ENCODE data around the gene SLCO1C1.

DNA sequence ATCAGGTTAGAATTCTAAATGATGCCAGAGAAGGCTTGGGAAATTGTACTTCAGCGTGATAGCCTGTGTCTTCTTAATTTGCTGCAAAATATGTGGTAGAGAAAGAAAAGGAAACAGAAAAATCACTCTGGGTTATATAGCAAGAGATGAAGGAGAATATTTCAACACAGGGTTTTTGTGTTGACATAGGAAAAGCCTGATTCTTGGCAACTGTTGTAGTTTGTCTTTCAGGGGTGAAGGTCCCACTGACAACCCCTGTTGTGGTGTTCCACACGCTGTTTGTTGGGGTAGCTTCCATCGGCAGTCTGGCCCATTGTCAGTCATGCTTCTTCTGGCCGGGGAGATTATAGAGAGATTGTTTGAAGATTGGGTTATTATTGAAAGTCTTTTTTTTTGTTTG lies 13.8 kb upstream of the SLCO1C1 start:
- TF ChIP-seq, protein P1, sequence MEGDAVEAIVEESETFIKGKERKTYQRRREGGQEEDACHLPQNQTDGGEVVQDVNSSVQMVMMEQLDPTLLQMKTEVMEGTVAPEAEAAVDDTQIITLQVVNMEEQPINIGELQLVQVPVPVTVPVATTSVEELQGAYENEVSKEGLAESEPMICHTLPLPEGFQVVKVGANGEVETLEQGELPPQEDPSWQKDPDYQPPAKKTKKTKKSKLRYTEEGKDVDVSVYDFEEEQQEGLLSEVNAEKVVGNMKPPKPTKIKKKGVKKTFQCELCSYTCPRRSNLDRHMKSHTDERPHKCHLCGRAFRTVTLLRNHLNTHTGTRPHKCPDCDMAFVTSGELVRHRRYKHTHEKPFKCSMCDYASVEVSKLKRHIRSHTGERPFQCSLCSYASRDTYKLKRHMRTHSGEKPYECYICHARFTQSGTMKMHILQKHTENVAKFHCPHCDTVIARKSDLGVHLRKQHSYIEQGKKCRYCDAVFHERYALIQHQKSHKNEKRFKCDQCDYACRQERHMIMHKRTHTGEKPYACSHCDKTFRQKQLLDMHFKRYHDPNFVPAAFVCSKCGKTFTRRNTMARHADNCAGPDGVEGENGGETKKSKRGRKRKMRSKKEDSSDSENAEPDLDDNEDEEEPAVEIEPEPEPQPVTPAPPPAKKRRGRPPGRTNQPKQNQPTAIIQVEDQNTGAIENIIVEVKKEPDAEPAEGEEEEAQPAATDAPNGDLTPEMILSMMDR (IDR thresholded peaks at IDR 0.05): no peak
- TF ChIP-seq POLR2A (IDR thresholded peaks at IDR 0.05) (no peak), EP300 (IDR thresholded peaks at IDR 0.05) (no peak)
